ENCODE data around the gene MCC.

DNA sequence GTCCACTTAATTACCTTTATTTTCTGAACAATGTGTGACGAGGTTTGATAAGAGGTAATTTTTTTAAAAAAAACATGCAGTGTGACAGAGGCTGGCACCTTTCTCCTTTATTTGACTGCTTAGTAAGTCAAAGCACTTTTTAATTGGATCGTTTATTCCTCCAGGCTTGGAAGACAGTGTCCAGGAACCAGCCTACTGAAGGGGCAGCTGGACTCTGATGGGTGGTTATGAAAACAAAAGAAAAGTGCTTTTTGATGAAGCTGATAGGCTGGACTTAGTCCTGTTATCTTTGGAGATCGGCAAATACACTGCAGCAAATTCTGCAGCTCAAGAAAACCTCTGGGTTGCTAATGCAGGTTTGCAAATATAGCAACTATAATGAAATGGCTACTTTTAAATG, 370.0 kb downstream of the MCC start:
- TF ChIP-seq, protein P1, sequence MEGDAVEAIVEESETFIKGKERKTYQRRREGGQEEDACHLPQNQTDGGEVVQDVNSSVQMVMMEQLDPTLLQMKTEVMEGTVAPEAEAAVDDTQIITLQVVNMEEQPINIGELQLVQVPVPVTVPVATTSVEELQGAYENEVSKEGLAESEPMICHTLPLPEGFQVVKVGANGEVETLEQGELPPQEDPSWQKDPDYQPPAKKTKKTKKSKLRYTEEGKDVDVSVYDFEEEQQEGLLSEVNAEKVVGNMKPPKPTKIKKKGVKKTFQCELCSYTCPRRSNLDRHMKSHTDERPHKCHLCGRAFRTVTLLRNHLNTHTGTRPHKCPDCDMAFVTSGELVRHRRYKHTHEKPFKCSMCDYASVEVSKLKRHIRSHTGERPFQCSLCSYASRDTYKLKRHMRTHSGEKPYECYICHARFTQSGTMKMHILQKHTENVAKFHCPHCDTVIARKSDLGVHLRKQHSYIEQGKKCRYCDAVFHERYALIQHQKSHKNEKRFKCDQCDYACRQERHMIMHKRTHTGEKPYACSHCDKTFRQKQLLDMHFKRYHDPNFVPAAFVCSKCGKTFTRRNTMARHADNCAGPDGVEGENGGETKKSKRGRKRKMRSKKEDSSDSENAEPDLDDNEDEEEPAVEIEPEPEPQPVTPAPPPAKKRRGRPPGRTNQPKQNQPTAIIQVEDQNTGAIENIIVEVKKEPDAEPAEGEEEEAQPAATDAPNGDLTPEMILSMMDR (conservative IDR thresholded peaks at IDR 0.05 in 1 of 2, IDR thresholded peaks at IDR 0.05 in 1 of 2; ENCODE audit: extremely low read depth in 1 of 2, insufficient read depth in 1 of 2, low read depth in 1 of 2, low read length in 2 of 2), result no peak
- TF ChIP-seq EZH2 (IDR thresholded peaks at IDR 0.05; ENCODE audit: borderline replicate concordance, low read length), result no peak
